ENCODE measurements around the gene ADTRP.

GRCh38 chr6:11803591-11803971 is 25.0 kb upstream of the ADTRP start:
- TF ChIP-seq POLR2A (IDR thresholded peaks at IDR 0.05) (no peak), CTCF (IDR thresholded peaks at IDR 0.05) (no peak)

Data from lower leg skin (tissue), 3 donors.